Lower leg skin (tissue), 3 donors: ENCODE measurements around the gene CACNA1B.

Experiments
- POLR2A ChIP-seq, 2 donors: fragments of 450-650 bp; IDR thresholded peaks; one replicate each; pipeline ENCODE4 v1.6.1; 2016 to 2017; ENCODE audit warnings: antibody characterized with exemption in 2 of 2, mild to moderate bottlenecking in 1 of 2, moderate library complexity in 1 of 2
- TF ChIP-seq, protein P1 (sequence below), 3 donors: fragments of 450-650 bp; IDR thresholded peaks; one replicate each; pipeline ENCODE4 v1.5.1; 2016; ENCODE audit warnings: antibody characterized with exemption in 3 of 3, mild to moderate bottlenecking in 3 of 3, moderate library complexity in 2 of 3

DNA sequence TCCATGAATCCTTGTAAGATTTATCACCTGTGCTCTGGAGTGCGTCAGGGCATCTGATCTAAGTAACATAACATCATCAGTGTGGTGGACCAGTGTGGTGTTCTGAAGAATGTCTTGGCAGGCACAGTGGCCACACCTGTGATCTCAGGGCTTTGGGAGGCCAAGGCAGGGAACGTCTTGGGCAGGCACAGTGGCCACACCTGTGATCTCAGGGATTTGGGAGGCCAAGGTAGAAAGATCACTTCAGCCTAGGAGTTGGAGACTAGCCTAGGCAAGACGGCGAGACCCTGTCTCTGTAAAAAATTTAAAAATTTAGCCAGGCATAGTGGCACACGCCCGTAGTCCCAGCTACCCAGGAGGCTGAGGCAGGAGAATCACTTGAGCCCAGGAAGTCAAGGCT lies 185.5 kb downstream of the CACNA1B start:
- TF ChIP-seq, protein P1, sequence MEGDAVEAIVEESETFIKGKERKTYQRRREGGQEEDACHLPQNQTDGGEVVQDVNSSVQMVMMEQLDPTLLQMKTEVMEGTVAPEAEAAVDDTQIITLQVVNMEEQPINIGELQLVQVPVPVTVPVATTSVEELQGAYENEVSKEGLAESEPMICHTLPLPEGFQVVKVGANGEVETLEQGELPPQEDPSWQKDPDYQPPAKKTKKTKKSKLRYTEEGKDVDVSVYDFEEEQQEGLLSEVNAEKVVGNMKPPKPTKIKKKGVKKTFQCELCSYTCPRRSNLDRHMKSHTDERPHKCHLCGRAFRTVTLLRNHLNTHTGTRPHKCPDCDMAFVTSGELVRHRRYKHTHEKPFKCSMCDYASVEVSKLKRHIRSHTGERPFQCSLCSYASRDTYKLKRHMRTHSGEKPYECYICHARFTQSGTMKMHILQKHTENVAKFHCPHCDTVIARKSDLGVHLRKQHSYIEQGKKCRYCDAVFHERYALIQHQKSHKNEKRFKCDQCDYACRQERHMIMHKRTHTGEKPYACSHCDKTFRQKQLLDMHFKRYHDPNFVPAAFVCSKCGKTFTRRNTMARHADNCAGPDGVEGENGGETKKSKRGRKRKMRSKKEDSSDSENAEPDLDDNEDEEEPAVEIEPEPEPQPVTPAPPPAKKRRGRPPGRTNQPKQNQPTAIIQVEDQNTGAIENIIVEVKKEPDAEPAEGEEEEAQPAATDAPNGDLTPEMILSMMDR (IDR thresholded peaks at IDR 0.05): no peak
- TF ChIP-seq POLR2A (IDR thresholded peaks at IDR 0.05): no peak
